Pons (tissue), 1 donor: ENCODE results near the gene LRRC8B.

ENCODE experiments used
- DNase-seq: peaks from one replicate; pipeline ENCODE4 v3.0.0-alpha.2; 2016; ENCODE audit warnings: low spot score

Gene LRRC8B

GRCh38 chr1:89547563-89548116 is 23.0 kb downstream of the LRRC8B start:
- no peak for DNase-seq

GRCh38 chr1:89548122-89548857 is 23.7 kb downstream of the LRRC8B start:
- no peak for DNase-seq

GRCh38 chr1:89550995-89551394 is 26.4 kb downstream of the LRRC8B start:
- no peak for DNase-seq

- DNase-seq = no peak
Measured at GRCh38 chr1:89552471-89553081, 27.9 kb downstream of the LRRC8B start.

- DNase-seq = no peak
Measured at GRCh38 chr1:89553157-89553556, 28.5 kb downstream of the LRRC8B start.

DNA sequence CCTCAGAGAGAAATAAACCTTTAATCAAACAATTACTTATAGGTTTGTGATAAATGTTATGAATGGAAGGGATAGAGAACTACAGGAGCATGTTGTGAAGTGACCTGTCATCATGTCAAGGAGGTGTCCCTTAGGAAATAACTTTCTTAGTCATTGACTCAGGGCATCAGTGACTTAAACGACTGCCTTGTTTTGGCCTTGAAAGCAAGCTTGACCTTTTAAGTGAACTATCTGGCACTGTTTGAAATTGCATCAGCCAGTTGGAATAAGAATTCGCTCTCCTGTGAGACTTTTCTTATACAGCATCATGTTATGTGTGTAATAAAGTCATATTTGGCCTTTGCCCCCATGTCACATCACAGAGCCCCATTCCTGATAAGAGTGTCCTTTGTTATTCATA is 30.9 kb downstream of the LRRC8B start:
- no peak for DNase-seq

GRCh38 chr1:89556726-89557444 is 32.3 kb downstream of the LRRC8B start:
- no peak for DNase-seq

- no peak for DNase-seq
Measured at GRCh38 chr1:89557445-89557825, 32.8 kb downstream of the LRRC8B start.

- no peak for DNase-seq
Measured at GRCh38 chr1:89557956-89558355, 33.3 kb downstream of the LRRC8B start.

DNA sequence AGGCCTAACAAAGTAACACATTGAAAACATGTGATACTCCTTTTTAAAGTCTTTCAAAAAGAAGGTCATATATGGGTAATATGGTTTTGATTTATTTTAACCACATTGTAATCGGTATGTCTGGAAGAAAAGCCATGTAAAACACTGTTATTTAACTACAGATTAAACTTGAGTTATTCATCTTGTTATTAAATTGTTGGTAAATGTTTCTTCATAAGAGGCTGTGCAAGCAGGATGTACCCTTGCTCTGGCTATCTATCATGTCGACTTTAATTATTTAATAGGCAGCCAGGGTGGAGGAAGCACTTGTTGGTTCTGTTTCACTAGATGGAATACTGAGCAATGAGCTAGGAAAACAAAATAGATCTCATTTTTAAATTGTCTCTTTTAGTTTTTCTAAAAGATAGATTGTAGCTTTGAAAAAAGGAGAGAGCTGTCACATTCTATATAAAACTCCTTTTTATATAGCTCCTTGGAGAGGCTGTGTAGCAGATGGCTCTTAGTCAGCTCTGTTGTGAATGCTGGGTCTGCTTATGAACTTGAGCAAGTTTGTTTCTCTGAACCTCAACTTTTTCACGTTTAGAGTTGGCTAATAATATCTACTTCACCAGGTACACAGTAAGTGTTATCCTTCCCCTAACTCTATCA is 39.5 kb downstream of the LRRC8B start:
- DNase-seq = no peak

DNA sequence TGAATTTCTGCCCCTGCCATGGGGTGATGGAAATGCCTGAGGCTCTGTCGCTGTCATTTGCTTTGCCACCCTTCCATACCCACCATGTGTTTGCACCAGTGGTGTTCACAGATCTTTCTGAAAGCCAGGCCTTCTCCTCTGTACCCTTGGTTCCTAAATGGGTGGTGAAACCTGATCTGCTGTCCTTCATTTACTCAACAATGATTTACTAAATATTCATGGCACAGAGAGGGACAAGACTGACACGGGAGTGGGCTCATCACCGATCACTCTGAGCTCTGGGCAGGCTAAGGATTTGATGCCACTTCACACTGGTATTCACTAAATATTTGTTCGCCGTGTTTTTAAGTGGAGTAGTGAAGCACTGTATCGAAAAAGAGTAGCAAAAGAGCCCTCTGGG is 40.9 kb downstream of the LRRC8B start:
- DNase-seq = no peak

DNA sequence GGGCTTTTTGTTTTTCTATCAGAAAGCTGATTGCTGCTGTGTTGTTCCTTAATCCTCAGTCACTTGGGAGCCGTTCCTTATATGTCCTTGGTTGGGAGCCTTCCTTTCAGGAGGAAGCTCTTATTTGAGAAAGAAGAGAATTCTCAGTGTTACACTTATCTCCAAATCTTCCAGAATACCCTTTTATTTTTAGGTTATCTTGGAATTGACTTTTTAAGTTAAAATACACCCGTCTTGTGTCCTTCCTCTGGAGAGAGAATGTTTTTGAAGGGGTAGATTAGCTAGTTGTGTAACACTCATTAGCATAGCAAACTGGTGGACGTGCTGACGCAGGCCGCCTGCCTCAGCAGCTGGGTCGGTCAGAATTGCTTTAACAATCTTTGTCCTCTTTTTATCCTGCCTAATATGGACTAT is 42.1 kb downstream of the LRRC8B start:
- peak; percentile 90 for DNase-seq

DNA sequence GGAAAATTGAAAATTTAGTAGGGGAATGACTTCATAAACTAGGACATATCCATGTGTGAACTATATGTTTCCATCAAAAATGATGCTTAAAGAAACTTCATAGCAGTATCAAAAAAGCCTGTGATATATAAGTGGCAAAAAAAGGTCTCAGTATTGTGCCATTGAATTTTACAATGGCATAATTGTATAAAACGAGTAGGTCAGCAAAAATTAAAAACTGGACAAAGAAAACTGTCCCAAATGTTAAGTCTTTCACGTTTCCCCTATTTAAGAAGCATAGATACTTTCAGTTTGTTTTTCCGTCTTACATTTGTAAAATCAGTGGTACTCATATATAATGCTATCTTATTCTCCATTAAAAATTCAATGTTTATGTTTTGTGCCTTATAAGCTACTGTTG is 43.2 kb downstream of the LRRC8B start:
- DNase-seq = peak; percentile 53

- no peak for DNase-seq
Measured at GRCh38 chr1:89573410-89573809, 48.8 kb downstream of the LRRC8B start.

- no peak for DNase-seq
Measured at GRCh38 chr1:89574621-89575020, 50.0 kb downstream of the LRRC8B start.

GRCh38 chr1:89575207-89575606 is 50.6 kb downstream of the LRRC8B start:
- no peak for DNase-seq

DNA sequence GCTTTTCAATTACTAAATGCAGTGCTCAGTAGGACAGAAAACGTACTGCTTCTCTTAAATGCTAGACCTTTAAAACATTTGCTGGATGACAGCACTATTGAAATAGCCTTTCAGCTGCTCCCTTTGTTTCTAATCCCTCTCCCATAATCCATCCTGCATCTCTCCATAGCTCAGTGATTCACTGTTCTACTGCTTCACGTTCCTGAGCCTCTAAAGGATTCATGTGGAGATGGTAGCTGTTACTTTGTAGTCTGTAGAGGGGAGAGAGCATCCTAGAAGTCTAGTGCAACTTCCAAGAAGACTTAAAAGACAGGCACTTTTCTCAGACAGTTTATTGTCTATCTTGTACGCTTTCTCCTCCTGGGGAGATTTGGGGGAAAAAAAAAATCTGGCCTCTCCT is 51.4 kb downstream of the LRRC8B start:
- DNase-seq = no peak

DNA sequence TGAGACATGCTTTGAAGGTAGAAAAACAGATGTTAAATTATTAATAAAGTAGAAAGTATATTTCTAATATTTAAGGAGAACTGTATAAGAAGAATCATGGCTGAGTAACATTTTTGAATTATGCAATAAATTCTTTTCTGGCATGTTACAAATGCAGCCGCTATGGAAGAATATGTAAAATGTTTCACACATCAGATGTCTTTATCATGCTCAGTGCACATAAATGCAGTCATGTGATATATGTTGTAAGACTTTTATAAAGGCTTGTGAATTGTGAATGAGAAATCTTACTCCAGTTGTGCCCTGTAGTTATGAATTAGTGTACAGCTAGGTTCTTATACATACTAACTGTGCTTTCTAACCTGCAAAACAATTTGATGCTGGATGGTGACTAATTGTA is 53.5 kb downstream of the LRRC8B start:
- DNase-seq = no peak

GRCh38 chr1:89578946-89579684 is 54.5 kb downstream of the LRRC8B start:
- DNase-seq = no peak

GRCh38 chr1:89580036-89580435 is 55.4 kb downstream of the LRRC8B start:
- no peak for DNase-seq

DNA sequence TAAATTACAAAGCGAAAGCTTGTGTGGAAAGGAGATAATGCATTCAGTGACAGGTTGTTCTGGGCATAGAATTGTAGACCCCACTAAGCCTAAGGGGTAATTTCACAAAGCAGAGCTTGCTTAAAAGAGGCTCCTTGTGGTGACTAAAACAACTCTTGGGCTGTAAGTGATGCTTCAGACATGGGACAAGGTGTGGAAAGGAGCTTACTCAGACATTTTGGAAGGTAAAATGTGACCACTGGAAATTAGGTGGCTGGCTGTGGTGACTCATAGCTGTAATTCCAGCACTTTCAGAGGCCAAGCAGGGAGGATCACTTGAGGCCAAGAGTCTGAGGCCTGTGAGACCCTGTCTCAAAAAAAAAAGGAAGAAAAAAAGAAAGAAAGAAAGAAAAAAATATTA is 57.2 kb downstream of the LRRC8B start:
- DNase-seq = no peak

DNA sequence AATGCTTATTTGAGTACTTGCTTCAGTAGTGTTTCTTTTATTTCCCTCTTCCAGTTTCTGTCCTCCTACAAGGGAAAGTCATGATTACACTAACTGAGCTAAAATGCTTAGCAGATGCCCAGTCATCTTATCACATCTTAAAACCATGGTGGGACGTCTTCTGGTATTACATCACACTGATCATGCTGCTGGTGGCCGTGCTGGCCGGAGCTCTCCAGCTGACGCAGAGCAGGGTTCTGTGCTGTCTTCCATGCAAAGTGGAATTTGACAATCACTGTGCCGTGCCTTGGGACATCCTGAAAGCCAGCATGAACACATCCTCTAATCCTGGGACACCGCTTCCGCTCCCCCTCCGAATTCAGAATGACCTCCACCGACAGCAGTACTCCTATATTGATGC is 57.9 kb downstream of the LRRC8B start:
- no peak for DNase-seq
